GM06990 (cell line): ENCODE results near the gene BEND3.

Source experiments
- DNase-seq: peaks from one replicate; pipeline ENCODE4 v3.0.0-alpha.2; 2011; ENCODE audit not compliant: insufficient read length; ENCODE audit errors: extremely low read depth
- H3K27me3 ChIP-seq: replicated peaks from 2 replicates; pipeline ENCODE4 v1.6.0; 2011; ENCODE audit warnings: low read length; ENCODE audit not compliant: control insufficient read depth, insufficient read depth
- H3K36me3 ChIP-seq: 2 replicates; pipeline ENCODE4 v1.5.1; 2011; ENCODE audit warnings: low read length; ENCODE audit not compliant: control insufficient read depth, insufficient read depth
- H3K4me3 ChIP-seq: replicated peaks from 2 replicates; pipeline ENCODE4 v1.5.1; 2011; ENCODE audit warnings: low read depth, mild to moderate bottlenecking, control low read depth, low read length
- CTCF ChIP-seq: IDR thresholded peaks from 2 replicates; pipeline ENCODE4 v1.5.1; 2011; ENCODE audit warnings: low read length, control low read depth, mild to moderate bottlenecking, inconsistent platforms; ENCODE audit not compliant: insufficient read depth, poor library complexity, severe bottlenecking

The BEND3 gene

GRCh38 chr6:107077710-107078109 lies 37.6 kb downstream of the BEND3 start:
- Histone ChIP-seq H3K4me3 (no peak overlapping the region), H3K36me3 (no peaks in the 10 kb centered on the region), H3K27me3 (no peaks in the 10 kb centered on the region)
- no peak for TF ChIP-seq CTCF
- DNase-seq: no peak

GRCh38 chr6:107075951-107076381 lies 39.3 kb downstream of the BEND3 start:
- Histone ChIP-seq H3K36me3 (no peaks in the 10 kb centered on the region; the same call in 1 of the 2 replicates), H3K4me3 (no peak overlapping the region), H3K27me3 (no peaks in the 10 kb centered on the region)
- TF ChIP-seq CTCF: no peak
- DNase-seq: no peak

GRCh38 chr6:107070686-107071085 lies 44.6 kb downstream of the BEND3 start:
- DNase-seq: no peak
- no peak overlapping the region for H3K4me3 ChIP-seq
- H3K36me3 ChIP-seq: peaks cover 1% of the 10 kb centered on the region
- TF ChIP-seq CTCF: no peak
- H3K27me3 ChIP-seq: no peaks in the 10 kb centered on the region

- H3K27me3 ChIP-seq: no peaks in the 10 kb centered on the region
- H3K36me3 ChIP-seq: peaks cover 1% of the 10 kb centered on the region
- no peak for DNase-seq
- TF ChIP-seq CTCF: no peak
- H3K4me3 ChIP-seq: no peak overlapping the region
Observed at GRCh38 chr6:107069631-107070548, 45.4 kb downstream of the BEND3 start.

- Histone ChIP-seq H3K4me3 (no peak overlapping the region), H3K36me3 (peaks cover 1% of the 10 kb centered on the region), H3K27me3 (no peaks in the 10 kb centered on the region)
- DNase-seq: no peak
- TF ChIP-seq CTCF: no peak
Observed at GRCh38 chr6:107068691-107069630, 46.4 kb downstream of the BEND3 start.
